ENCODE data around the gene APOL4. TPM values are rescaled to one million over a fixed set of nuclear protein-coding genes. Genes with fewer than 3 reads are reported as not detected.
"Not testable (repeated sequence)": the region's sequence is repeated elsewhere in the genome, so short reads cannot be mapped to it uniquely, and the experiment has no call there.

The APOL4 gene, protein sequence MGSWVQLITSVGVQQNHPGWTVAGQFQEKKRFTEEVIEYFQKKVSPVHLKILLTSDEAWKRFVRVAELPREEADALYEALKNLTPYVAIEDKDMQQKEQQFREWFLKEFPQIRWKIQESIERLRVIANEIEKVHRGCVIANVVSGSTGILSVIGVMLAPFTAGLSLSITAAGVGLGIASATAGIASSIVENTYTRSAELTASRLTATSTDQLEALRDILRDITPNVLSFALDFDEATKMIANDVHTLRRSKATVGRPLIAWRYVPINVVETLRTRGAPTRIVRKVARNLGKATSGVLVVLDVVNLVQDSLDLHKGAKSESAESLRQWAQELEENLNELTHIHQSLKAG
- total RNA-seq (2021) (1.6 and 4.2 TPM in 2 replicates), Bru-seq, nascent RNA (percentile 31 among the genes with signal in this experiment), BruChase-seq, experiment 1, labeled RNA remaining after a 2-hour chase (percentile 43 among the genes with signal in this experiment), BruChase-seq, experiment 2, labeled RNA remaining after a 6-hour chase (percentile 34 among the genes with signal in this experiment)
- long read RNA-seq, partial matches to known transcripts, result 4 of 4 reads
- long read RNA-seq, other reads (novel, unspliced or antisense), result 0 of 4 reads

DNA sequence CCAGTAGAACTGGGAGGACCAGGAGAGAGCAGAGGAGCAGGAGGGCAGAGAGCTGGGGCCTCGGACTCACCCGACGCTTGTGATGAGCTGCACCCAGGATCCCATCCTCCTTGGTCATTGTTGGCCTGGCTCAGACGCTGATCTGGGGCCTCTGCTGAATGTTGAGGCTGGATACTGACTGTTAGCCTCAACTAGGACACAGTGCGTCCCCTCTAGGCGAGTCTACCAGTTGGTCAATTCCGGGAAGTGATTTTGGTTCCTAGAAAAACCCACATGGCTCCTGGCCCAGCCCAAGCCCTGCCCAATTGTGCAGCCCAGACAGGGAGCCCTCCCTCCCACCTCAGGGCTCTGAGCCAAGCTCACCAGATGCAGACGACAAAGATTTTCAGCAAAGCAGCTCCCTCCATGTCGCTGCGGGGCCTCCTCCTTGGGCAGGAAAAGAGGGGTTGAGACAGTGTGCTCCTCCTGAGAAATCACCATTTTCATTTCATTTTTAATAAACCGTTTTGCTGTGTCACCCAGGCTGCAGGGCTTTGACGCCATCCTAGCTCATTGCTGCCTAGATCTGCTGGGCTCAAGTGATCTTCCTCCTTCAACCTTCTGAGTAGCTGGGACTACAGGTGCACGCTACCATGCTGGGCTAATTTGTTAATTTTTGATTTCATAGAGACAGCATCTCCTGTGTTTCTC is at the start of gene APOL4:
Gene APOL4 (minus strand): TSS at position 180 of the 690 bp plus-strand sequence. CDS start 75 bp downstream, at position 105.
- BruUV-seq (replicated peaks), result no TSS peak
- H3K36me3 ChIP-seq (ENCODE audit: insufficient read depth, low read length, poor library complexity, severe bottlenecking), result no peaks in the 10 kb centered on the region
- H3K9me3 ChIP-seq (ENCODE audit: low read depth, low read length, poor library complexity, severe bottlenecking), result no peaks in the 10 kb centered on the region
- H3K27me3 ChIP-seq (replicated peaks; ENCODE audit: insufficient read depth, low read depth, low read length, poor library complexity), result no peaks in the 10 kb centered on the region
- POLR2A ChIA-PET (ENCODE audit: low non-redundant PET), result no interaction called here
- intact Hi-C loops (cut with micrococcal nuclease; ENCODE audit: unreplicated experiment), result no loop called here
- peaks cover 26% of the 10 kb centered on the region for H3K4me1 ChIP-seq (ENCODE audit: insufficient read depth, low read length, poor library complexity, severe bottlenecking)
- H3K4me3 ChIP-seq (ENCODE audit: low read depth, low read length, poor library complexity, severe bottlenecking), result no peak within 1 kb of the TSS
- CTCF ChIA-PET, result interaction anchor here (0.6 to 1.4 kb wide), 2 partner anchors 37 to 425 kb away, joined by 3 to 6 read pairs; partner anchors contain the start of gene APOL2
- DNase-seq (ENCODE audit: low spot score), result peak; percentile 42
- H3K27ac ChIP-seq (ENCODE audit: low read depth, low read length, poor library complexity, severe bottlenecking), result peak within 1 kb of the TSS; percentile 30
- TF ChIP-seq EZH2 (IDR thresholded peaks at IDR 0.05; ENCODE audit: borderline replicate concordance, low read depth, low read length, poor library complexity, severe bottlenecking), result no peak
- TF ChIP-seq, protein P1, sequence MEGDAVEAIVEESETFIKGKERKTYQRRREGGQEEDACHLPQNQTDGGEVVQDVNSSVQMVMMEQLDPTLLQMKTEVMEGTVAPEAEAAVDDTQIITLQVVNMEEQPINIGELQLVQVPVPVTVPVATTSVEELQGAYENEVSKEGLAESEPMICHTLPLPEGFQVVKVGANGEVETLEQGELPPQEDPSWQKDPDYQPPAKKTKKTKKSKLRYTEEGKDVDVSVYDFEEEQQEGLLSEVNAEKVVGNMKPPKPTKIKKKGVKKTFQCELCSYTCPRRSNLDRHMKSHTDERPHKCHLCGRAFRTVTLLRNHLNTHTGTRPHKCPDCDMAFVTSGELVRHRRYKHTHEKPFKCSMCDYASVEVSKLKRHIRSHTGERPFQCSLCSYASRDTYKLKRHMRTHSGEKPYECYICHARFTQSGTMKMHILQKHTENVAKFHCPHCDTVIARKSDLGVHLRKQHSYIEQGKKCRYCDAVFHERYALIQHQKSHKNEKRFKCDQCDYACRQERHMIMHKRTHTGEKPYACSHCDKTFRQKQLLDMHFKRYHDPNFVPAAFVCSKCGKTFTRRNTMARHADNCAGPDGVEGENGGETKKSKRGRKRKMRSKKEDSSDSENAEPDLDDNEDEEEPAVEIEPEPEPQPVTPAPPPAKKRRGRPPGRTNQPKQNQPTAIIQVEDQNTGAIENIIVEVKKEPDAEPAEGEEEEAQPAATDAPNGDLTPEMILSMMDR (conservative IDR thresholded peaks at IDR 0.05; ENCODE audit: low read depth, low read length), result no peak

DNA sequence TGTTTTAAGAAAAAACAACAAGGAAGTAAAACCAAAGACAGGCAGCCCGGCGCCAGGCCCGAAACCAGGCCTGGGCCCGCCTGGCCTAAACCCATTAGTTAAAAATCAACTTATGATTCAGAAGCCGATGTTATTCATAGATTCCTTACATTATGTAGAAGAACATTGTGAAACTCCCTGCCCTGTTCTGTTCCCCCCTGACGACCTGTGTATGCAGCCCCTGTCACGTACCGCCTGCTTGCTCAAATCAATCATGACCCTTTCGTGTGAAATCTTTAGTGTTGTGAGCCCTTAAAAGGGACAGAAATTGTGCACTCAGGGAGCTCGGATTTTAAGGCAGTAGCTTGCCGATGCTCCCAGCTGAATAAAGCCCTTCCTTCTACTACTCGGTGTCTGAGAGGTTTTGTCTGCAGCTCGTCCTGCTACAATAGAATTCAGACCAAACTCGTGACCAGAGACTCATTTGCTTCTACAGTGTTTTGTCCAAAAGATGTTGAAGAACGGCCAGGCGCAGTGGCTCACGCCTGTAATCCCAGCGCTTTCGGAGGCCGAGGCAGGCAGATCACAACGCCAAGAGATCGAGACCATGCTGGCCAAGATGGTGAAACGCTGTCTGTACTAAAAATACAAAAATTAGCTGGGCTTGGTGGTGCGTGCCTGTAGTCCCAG is 48.8 kb upstream of the APOL4 start:
- POLR2A ChIA-PET (ENCODE audit: low non-redundant PET); H3K4me1 ChIP-seq (ENCODE audit: insufficient read depth, low read length, poor library complexity, severe bottlenecking); H3K4me3 ChIP-seq (ENCODE audit: low read depth, low read length, poor library complexity, severe bottlenecking); H3K27me3 ChIP-seq (replicated peaks; ENCODE audit: insufficient read depth, low read depth, low read length, poor library complexity); BruUV-seq (replicated peaks); DNase-seq (ENCODE audit: low spot score); CTCF ChIA-PET; intact Hi-C loops (cut with micrococcal nuclease; ENCODE audit: unreplicated experiment); H3K27ac ChIP-seq (ENCODE audit: low read depth, low read length, poor library complexity, severe bottlenecking); H3K9me3 ChIP-seq (ENCODE audit: low read depth, low read length, poor library complexity, severe bottlenecking); H3K36me3 ChIP-seq (ENCODE audit: insufficient read depth, low read length, poor library complexity, severe bottlenecking): not testable (repeated sequence)

DNA sequence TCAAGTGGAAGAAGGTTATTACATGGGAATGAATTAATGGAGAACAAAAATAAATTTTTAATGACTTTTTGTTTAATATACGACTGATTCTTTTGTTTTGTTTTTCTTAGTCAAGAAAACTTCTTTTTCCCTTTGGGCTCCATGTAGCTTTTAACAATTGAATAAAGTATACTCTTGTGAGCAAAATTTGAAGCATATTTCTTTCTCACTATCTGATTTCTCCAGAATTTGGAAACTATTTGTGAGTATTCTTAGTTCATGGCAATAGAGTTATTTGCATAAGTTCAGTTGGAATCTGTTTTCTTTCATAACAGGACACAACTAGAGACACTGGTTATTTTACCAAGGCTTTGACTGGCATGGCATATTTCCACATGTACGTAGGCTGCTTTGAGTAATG is 47.6 kb upstream of the APOL4 start:
- DNase-seq (ENCODE audit: low spot score), result no peak
- H3K4me3 ChIP-seq (ENCODE audit: low read depth, low read length, poor library complexity, severe bottlenecking), result no peak overlapping the region

More for the DNA sequence above, 47.6 kb upstream of the APOL4 start:
- BruUV-seq (replicated peaks), result no TSS peak
- Histone ChIP-seq H3K27me3 (replicated peaks; ENCODE audit: insufficient read depth, low read depth, low read length, poor library complexity) (no peaks in the 10 kb centered on the region), H3K9me3 (ENCODE audit: low read depth, low read length, poor library complexity, severe bottlenecking) (no peaks in the 10 kb centered on the region), H3K36me3 (ENCODE audit: insufficient read depth, low read length, poor library complexity, severe bottlenecking) (no peaks in the 10 kb centered on the region), H3K27ac (ENCODE audit: low read depth, low read length, poor library complexity, severe bottlenecking) (no peak overlapping the region), H3K4me1 (ENCODE audit: insufficient read depth, low read length, poor library complexity, severe bottlenecking) (no peaks in the 10 kb centered on the region)
- TF ChIP-seq, protein P1 (conservative IDR thresholded peaks at IDR 0.05; ENCODE audit: low read depth, low read length), result no peak
- no peak for TF ChIP-seq EZH2 (IDR thresholded peaks at IDR 0.05; ENCODE audit: borderline replicate concordance, low read depth, low read length, poor library complexity, severe bottlenecking)
- CTCF ChIA-PET, result no interaction called here
- POLR2A ChIA-PET (ENCODE audit: low non-redundant PET), result no interaction called here
- intact Hi-C loops (cut with micrococcal nuclease; ENCODE audit: unreplicated experiment), result no loop called here
